HUES48 (cell line): ENCODE data around the gene C22orf23.
"Not testable (repeated sequence)": the region's sequence is repeated elsewhere in the genome, so short reads cannot be mapped to it uniquely, and the experiment has no call there.

Experiments used
- H3K27ac ChIP-seq: one replicate; pipeline ENCODE4 v1.7.0; 2013; ENCODE audit warnings: low read depth, low read length, inconsistent platforms
- H3K27me3 ChIP-seq: 2 replicates; pipeline ENCODE4 v1.6.1; 2013; ENCODE audit warnings: mild to moderate bottlenecking, low read length; ENCODE audit not compliant: control insufficient read depth, insufficient read depth
- H3K36me3 ChIP-seq: 2 replicates; pipeline ENCODE4 v1.6.1; 2013; ENCODE audit warnings: low read length; ENCODE audit not compliant: control insufficient read depth, insufficient read depth
- H3K4me1 ChIP-seq: 2 replicates; pipeline ENCODE4 v1.6.1; 2013; ENCODE audit warnings: mild to moderate bottlenecking, low read length; ENCODE audit not compliant: control insufficient read depth, insufficient read depth
- H3K4me3 ChIP-seq: 2 replicates; pipeline ENCODE4 v1.5.1; 2013; ENCODE audit warnings: mild to moderate bottlenecking, low read depth, low read length
- H3K9ac ChIP-seq: 2 replicates; pipeline ENCODE4 v1.6.1; 2013; ENCODE audit warnings: mild to moderate bottlenecking, low read depth, low read length, moderate library complexity
- H3K9me3 ChIP-seq: 2 replicates; pipeline ENCODE4 v1.6.1; 2013; ENCODE audit warnings: low read length; ENCODE audit not compliant: control insufficient read depth, insufficient read depth

The C22orf23 gene

DNA sequence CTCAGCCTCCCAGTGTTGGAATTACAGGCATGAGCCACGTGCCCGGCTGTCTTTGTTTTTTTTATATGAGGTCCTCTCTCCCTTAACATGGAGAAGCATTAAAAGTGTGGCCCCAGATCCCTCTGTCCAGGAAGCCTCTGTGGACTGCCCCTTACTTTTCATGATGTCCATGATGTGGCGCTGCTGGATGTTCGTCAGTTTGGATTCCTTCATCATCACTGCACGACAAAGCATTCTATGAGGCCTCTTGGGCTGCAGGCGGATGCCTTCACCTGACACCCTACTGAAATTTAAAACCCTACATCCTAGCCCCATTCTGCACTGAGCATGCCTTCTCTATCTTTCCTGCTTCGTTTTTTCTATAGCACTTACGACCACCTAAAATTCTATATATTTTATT lies 2.1 kb downstream of the C22orf23 start:
- no peaks in the 10 kb centered on the region for H3K9me3 ChIP-seq
- peaks cover 8% of the 10 kb centered on the region for H3K27me3 ChIP-seq
- no peak overlapping the region for H3K4me3 ChIP-seq
- no peak overlapping the region for H3K27ac ChIP-seq
- peaks cover 7% of the 10 kb centered on the region; the same call in 1 of the 2 replicates for H3K4me1 ChIP-seq
- H3K36me3 ChIP-seq = no peaks in the 10 kb centered on the region
- H3K9ac ChIP-seq = no peak overlapping the region

- H3K27me3 ChIP-seq, H3K27ac ChIP-seq, H3K9ac ChIP-seq, H3K36me3 ChIP-seq, H3K9me3 ChIP-seq, H3K4me3 ChIP-seq, H3K4me1 ChIP-seq: not testable (repeated sequence)
Observed at GRCh38 chr22:37947142-37947795, 6.1 kb downstream of the C22orf23 start.

DNA sequence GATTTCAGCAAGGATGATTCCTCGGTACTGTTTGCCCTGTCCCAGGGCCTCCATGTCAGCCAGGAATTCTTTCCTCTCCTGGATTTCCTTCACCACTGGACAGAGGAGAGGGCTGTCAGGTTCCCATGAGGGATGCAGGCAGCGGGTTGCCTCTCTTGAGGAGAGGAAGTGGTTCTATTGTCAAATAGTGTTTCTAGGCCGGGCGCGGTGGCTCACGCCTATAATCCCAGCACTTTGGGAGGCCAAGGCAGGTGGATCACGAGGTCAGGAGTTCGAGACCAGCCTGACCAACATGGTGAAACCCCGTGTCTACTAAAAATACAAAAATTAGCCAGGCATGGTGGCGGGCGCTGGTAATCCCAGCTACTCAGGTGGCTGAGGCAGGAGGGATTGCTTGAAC lies 9.0 kb downstream of the C22orf23 start:
- not testable (repeated sequence) for H3K27me3 ChIP-seq, H3K4me1 ChIP-seq, H3K9ac ChIP-seq, H3K9me3 ChIP-seq, H3K27ac ChIP-seq, H3K4me3 ChIP-seq
- H3K36me3 ChIP-seq = peaks cover 13% of the 10 kb centered on the region; the same call in 1 of the 2 replicates

DNA sequence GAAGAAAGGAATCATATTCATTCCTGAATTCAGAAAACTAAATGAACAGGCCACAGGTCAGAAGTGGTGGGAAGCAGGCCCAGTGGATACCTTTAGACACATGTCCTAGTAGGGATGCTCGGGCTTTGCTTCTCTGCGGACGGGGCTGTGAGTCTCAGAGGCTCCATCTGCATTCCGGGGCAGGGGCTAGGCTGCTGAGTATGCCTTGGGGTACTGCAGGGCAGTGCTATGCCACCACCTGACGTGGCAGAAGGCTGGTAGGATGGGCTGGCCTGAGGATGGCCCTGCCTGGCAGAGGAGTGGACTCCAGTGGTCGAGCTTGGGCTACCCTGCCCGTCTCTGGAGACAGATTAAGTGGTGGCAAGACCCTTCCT lies 9.6 kb downstream of the C22orf23 start:
- Histone ChIP-seq H3K9me3 (no peaks in the 10 kb centered on the region), H3K4me1 (no peaks in the 10 kb centered on the region), H3K27ac (no peak overlapping the region), H3K4me3 (no peak overlapping the region), H3K9ac (no peak overlapping the region), H3K36me3 (peaks cover 19% of the 10 kb centered on the region), H3K27me3 (no peaks in the 10 kb centered on the region)

DNA sequence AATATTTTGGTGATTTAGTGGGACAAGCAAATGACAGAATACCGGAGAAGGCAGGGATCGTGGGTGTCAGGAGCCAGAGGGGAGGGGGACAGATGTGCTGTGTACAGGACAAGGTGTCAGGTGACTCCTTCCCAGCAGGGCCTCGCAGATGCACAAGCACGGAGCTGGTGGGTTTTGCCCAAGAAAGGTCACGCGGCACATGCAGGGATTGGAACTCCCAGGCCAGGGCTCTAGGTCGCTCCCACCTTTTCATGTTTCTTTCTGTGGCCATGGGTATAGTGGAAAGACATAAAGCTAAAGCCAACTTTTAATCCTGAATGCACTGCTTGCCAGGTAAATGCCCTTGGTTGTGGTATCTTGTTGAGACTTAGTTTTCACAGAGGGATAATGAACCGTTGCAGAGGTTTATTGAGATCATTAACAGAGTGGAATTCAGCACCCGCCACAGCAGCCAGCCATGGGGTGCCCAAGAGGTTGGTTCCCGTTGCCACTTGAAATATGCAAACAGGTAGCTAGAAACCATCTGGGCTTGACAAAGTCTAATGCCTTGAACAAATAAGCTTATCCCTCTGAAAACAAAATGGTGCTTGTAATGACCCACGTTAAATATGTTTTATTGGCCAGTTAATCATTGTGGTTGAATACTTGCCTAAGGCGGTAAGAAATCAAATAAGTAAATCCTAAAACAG lies 10.1 kb downstream of the C22orf23 start:
- H3K36me3 ChIP-seq = peaks cover 19% of the 10 kb centered on the region
- no peak overlapping the region for H3K4me3 ChIP-seq
- no peak overlapping the region for H3K9ac ChIP-seq
- no peak overlapping the region for H3K27ac ChIP-seq
- no peaks in the 10 kb centered on the region for H3K27me3 ChIP-seq
- H3K9me3 ChIP-seq = no peaks in the 10 kb centered on the region
- H3K4me1 ChIP-seq = no peaks in the 10 kb centered on the region

GRCh38 chr22:37942133-37942532 lies 11.3 kb downstream of the C22orf23 start:
- H3K9me3 ChIP-seq = no peaks in the 10 kb centered on the region
- no peak overlapping the region for H3K9ac ChIP-seq
- H3K4me1 ChIP-seq = no peaks in the 10 kb centered on the region
- H3K27ac ChIP-seq = no peak overlapping the region
- no peak overlapping the region for H3K4me3 ChIP-seq
- H3K36me3 ChIP-seq = peaks cover 27% of the 10 kb centered on the region
- no peaks in the 10 kb centered on the region for H3K27me3 ChIP-seq

DNA sequence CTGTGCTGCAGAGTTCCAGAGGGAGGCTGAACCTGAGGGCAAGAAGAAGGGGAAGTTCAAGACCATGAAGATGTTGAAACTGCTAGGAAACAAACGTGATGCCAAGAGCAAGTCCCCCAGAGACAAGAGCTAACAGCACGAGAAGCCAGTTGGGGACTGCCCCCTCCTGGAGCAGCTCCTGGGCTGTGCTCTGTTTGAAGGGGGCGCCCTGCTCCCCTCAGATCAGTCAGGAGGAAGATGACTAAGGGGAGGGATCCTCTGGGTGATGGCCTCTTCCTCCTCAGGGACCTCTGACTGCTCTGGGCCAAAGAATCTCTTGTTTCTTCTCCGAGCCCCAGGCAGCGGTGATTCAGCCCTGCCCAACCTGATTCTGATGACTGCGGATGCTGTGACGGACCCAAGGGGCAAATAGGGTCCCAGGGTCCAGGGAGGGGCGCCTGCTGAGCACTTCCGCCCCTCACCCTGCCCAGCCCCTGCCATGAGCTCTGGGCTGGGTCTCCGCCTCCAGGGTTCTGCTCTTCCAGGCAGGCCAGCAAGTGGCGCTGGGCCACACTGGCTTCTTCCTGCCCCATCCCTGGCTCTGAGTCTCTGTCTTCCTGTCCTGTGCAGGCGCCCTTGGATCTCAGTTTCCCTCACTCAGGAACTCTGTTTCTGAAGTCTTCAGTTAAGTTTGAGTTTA lies 12.6 kb downstream of the C22orf23 start:
- H3K9ac ChIP-seq = no peak overlapping the region
- H3K36me3 ChIP-seq = peaks cover 31% of the 10 kb centered on the region
- H3K27me3 ChIP-seq = no peaks in the 10 kb centered on the region
- H3K27ac ChIP-seq = no peak overlapping the region
- no peaks in the 10 kb centered on the region for H3K9me3 ChIP-seq
- no peak overlapping the region for H3K4me3 ChIP-seq
- H3K4me1 ChIP-seq = no peaks in the 10 kb centered on the region

DNA sequence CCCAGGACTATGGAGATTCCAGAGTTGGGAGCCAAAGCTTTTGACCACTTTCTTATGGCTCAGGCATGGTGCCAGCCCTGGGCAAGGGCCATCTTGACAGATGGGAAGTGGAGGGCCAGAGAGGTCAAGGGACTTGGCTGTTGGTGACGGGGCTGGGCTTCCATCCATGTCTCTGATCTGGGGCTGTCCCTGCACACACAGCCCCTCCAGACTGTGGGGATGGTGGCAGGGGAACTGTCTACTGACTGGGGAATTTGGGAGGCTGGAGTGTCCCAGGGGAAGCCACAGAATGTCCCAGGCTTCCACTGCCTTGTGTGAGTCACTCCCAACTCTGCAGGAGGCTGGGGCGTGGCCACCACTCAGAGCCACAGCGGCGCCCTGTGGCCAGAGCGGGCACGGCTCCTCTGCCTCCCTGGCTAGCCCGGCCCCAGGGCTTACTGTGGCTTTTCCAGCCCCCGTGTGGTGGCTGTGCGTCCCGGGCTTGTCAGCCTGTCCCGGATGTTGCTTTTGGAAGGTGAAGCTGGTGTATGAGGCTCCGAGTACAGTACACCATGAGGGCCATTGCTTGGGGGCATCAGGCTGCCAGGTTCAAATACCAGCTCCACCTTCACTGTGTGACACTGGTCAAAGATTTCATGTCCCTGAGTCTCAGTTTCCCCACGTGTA lies 19.6 kb downstream of the C22orf23 start:
- Histone ChIP-seq H3K9ac (no peak overlapping the region), H3K4me1 (no peaks in the 10 kb centered on the region; the same call in 1 of the 2 replicates), H3K36me3 (peaks cover 29% of the 10 kb centered on the region), H3K9me3 (no peaks in the 10 kb centered on the region), H3K27ac (peak overlapping the region; percentile 50), H3K27me3 (no peaks in the 10 kb centered on the region), H3K4me3 (no peak overlapping the region)

GRCh38 chr22:37932821-37933578 lies 20.4 kb downstream of the C22orf23 start:
- H3K4me1 ChIP-seq = no peaks in the 10 kb centered on the region; the same call in 1 of the 2 replicates
- no peak overlapping the region for H3K9ac ChIP-seq
- peak overlapping the region; percentile 50 for H3K27ac ChIP-seq
- H3K27me3 ChIP-seq = no peaks in the 10 kb centered on the region
- H3K4me3 ChIP-seq = no peak overlapping the region
- no peaks in the 10 kb centered on the region for H3K9me3 ChIP-seq
- H3K36me3 ChIP-seq = peaks cover 28% of the 10 kb centered on the region

DNA sequence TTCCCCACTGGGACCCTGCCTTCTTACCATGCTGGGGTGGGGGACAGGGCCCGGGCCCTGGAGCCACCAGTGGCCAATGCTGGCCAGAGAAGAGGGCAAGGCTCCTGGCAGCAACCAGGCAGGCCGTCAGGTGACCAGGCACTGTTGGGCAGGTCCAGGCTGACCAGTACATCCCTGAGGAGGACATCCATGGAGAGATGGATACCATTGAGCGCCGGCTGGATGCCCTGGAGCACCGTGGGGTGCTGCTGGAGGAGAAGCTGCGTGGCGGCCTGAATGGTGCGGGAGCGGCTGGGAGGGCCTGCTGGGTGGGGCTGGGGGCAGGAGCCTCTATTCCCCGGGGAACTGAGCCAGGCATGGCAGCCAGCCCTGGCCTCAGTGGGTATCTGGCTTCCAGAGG lies 21.0 kb downstream of the C22orf23 start:
- H3K27ac ChIP-seq = no peak overlapping the region

More for the DNA sequence above, 21.0 kb downstream of the C22orf23 start:
- Histone ChIP-seq H3K36me3 (peaks cover 27% of the 10 kb centered on the region), H3K27me3 (no peaks in the 10 kb centered on the region), H3K9ac (no peak overlapping the region), H3K9me3 (no peaks in the 10 kb centered on the region), H3K4me3 (no peak overlapping the region), H3K4me1 (no peaks in the 10 kb centered on the region; the same call in 1 of the 2 replicates)
